Stimulated activated naive CD8-positive, alpha-beta T cell treated with anti-CD3 and anti-CD28 coated beads, Interleukin-15, Interleukin-2, amounts not matched to agents 100 ng/mL and 50 ng/mL, for 24 hours (primary cell): ENCODE measurements around the gene SPINK5.

Source experiments
- H3K27ac Mint-ChIP-seq: one replicate; pipeline ENCODE4 v1.8.0; 2021; ENCODE audit warnings: mild to moderate bottlenecking, mixed read lengths
- H3K27me3 Mint-ChIP-seq: one replicate; pipeline ENCODE4 v1.8.0; 2021; ENCODE audit warnings: mixed read lengths
- H3K36me3 Mint-ChIP-seq: one replicate; pipeline ENCODE4 v1.8.0; 2021; ENCODE audit warnings: low read depth, mixed read lengths
- H3K4me1 Mint-ChIP-seq: one replicate; pipeline ENCODE4 v1.8.0; 2021; ENCODE audit warnings: low read depth, mixed read lengths
- H3K4me3 Mint-ChIP-seq: one replicate; pipeline ENCODE4 v1.8.0; 2021; ENCODE audit warnings: mild to moderate bottlenecking, mixed read lengths
- H3K9me3 Mint-ChIP-seq: one replicate; pipeline ENCODE4 v1.8.0; 2021; ENCODE audit warnings: mixed read lengths

SPINK5 gene

DNA sequence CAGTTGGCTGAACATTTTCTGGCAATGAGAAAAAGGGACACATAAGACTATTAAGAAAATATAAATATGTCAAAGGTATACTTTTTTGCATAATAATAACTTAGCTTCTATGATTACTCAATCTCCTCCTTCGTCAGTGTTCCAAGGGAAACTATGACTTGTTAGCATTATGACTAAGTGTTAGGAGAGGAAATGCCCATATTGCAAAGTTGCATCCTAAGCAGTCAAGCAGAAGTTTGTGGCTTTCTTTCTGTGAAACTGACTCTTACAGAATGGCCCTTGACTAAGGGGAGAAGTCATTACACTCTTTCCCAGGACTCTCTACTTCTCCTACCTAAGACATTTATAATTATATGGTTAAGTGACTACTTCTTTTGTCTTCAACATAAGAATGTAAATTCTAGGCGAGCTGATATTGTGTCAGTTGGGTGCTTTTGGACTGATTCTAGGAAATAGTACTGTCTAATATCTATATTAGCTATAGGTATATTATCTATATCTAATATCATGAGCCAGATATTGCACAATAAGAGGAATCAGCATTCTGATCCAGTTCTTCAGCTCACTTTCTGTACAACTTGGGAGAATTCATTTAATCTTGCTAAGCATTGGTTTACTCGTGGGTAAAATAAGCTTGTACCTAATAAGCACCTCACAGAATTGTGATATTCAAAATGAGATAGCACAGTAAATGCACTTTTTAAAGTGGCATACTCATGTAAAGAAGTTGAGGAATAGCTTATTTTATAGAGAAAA lies 122.6 kb downstream of the SPINK5 start:
- H3K4me1 Mint-ChIP-seq = peaks cover 10% of the 10 kb centered on the region
- H3K4me3 Mint-ChIP-seq = no peak overlapping the region
- no peaks in the 10 kb centered on the region for H3K9me3 Mint-ChIP-seq
- no peaks in the 10 kb centered on the region for H3K36me3 Mint-ChIP-seq
- H3K27ac Mint-ChIP-seq = no peak overlapping the region
- peaks cover 30% of the 10 kb centered on the region for H3K27me3 Mint-ChIP-seq
